ENCODE results near the gene GPR143. TPM values are rescaled to one million over a fixed set of nuclear protein-coding genes. Genes with fewer than 3 reads are reported as not detected.

GPR143 gene
- total RNA-seq, 3 donors from 2014 or later, result 0.39 to 0.93 (median 0.41) TPM

- Histone ChIP-seq H3K36me3 (ENCODE audit: low read depth) (no peaks in the 10 kb centered on the region), H3K4me1 (ENCODE audit: low read depth) (no peaks in the 10 kb centered on the region), H3K4me3 (no peak overlapping the region), H3K9me3 (no peaks in the 10 kb centered on the region)
- ATAC-seq (no peak), DNase-seq (no peak)
- intact Hi-C loops (cut with DNase I, micrococcal nuclease), result no loop called here
- no peak for TF ChIP-seq CTCF (IDR thresholded peaks at IDR 0.05)
These were observed 28.3 kb downstream of the GPR143 start for GRCh38 chrX:9737363-9737762.

- intact Hi-C loops (cut with DNase I, micrococcal nuclease), result no loop called here
- H3K4me1 ChIP-seq (ENCODE audit: low read depth), result no peaks in the 10 kb centered on the region
- no peaks in the 10 kb centered on the region for H3K36me3 ChIP-seq (ENCODE audit: low read depth)
- DNase-seq (no peak), ATAC-seq (no peak)
- H3K4me3 ChIP-seq, result no peak overlapping the region
- no peak for TF ChIP-seq CTCF (IDR thresholded peaks at IDR 0.05)
- H3K9me3 ChIP-seq, result no peaks in the 10 kb centered on the region
These were observed 34.9 kb downstream of the GPR143 start for GRCh38 chrX:9730752-9731151.

- H3K9me3 ChIP-seq, result no peaks in the 10 kb centered on the region
- intact Hi-C loops (cut with DNase I, micrococcal nuclease), result no loop called here
- no peaks in the 10 kb centered on the region for H3K4me1 ChIP-seq (ENCODE audit: low read depth)
- no peak overlapping the region for H3K4me3 ChIP-seq
- no peak for DNase-seq
- H3K36me3 ChIP-seq (ENCODE audit: low read depth), result no peaks in the 10 kb centered on the region
- TF ChIP-seq CTCF (IDR thresholded peaks at IDR 0.05), result no peak
- ATAC-seq, result no peak
These were observed 35.6 kb downstream of the GPR143 start for GRCh38 chrX:9730078-9730477.

- Histone ChIP-seq H3K4me1 (ENCODE audit: low read depth) (no peaks in the 10 kb centered on the region), H3K4me3 (no peak overlapping the region), H3K9me3 (no peaks in the 10 kb centered on the region), H3K36me3 (ENCODE audit: low read depth) (no peaks in the 10 kb centered on the region)
- TF ChIP-seq CTCF (IDR thresholded peaks at IDR 0.05), result no peak
- ATAC-seq, result no peak
- DNase-seq, result no peak
- intact Hi-C loops (cut with DNase I, micrococcal nuclease), result no loop called here
These were observed 36.3 kb downstream of the GPR143 start for GRCh38 chrX:9729171-9729885.

GRCh38 chrX:9728261-9728660 lies 37.4 kb downstream of the GPR143 start:
- H3K36me3 ChIP-seq (ENCODE audit: low read depth), result no peaks in the 10 kb centered on the region
- no peak for TF ChIP-seq CTCF (IDR thresholded peaks at IDR 0.05)
- no peaks in the 10 kb centered on the region for H3K9me3 ChIP-seq
- H3K4me1 ChIP-seq (ENCODE audit: low read depth), result no peaks in the 10 kb centered on the region
- intact Hi-C loops (cut with DNase I, micrococcal nuclease), result no loop called here
- no peak for DNase-seq
- no peak for ATAC-seq
- no peak overlapping the region for H3K4me3 ChIP-seq

GRCh38 chrX:9724711-9725110 lies 40.9 kb downstream of the GPR143 start:
- H3K36me3 ChIP-seq (ENCODE audit: low read depth), result no peaks in the 10 kb centered on the region
- intact Hi-C loops (cut with DNase I, micrococcal nuclease), result no loop called here
- no peaks in the 10 kb centered on the region for H3K4me1 ChIP-seq (ENCODE audit: low read depth)
- no peak overlapping the region for H3K4me3 ChIP-seq
- no peak for ATAC-seq
- H3K9me3 ChIP-seq, result no peaks in the 10 kb centered on the region
- TF ChIP-seq CTCF (IDR thresholded peaks at IDR 0.05), result no peak
- DNase-seq, result no peak

Data from mucosa of descending colon (tissue), 3 donors.